ENCODE data around the gene POLRMT. TPM values are rescaled to one million over a fixed set of nuclear protein-coding genes. Genes with fewer than 3 reads are reported as not detected.

The POLRMT gene
- total and polyA plus RNA-seq, 4 donors: 10.1 to 76.6 (median 26.6) TPM

GRCh38 chr19:571566-571974 is 61.8 kb downstream of the POLRMT start:
- H3K27me3 ChIP-seq (ENCODE audit: control insufficient read depth in 1 of 2, insufficient read depth in 2 of 2, low read length in 1 of 2): no peaks in the 10 kb centered on the region
- intact Hi-C loops (cut with DNase I): no loop called here
- ATAC-seq (ENCODE audit: low FRiP score) (no peak), DNase-seq (no peak)
- H3K4me3 ChIP-seq (ENCODE audit: low read length in 2 of 2): peak overlapping the region; percentile 55 to 66
- WGBS, 2 donors: 0 to 1% methylated on average over 14 of the region's 14 CpGs
- H3K27ac ChIP-seq (ENCODE audit: low read depth in 1 of 2, low read length in 2 of 2): no peak overlapping the region
- H3K9me3 ChIP-seq (ENCODE audit: control insufficient read depth, low read length): no peaks in the 10 kb centered on the region
- peaks cover 0 to 3% of the 10 kb centered on the region in 2 donors for H3K4me1 ChIP-seq (ENCODE audit: control insufficient read depth in 1 of 2, insufficient read depth in 2 of 2, low read length in 2 of 2)
- no peaks in the 10 kb centered on the region for H3K36me3 ChIP-seq (ENCODE audit: control insufficient read depth in 1 of 2, insufficient read depth in 2 of 2, low read length in 1 of 2)

GRCh38 chr19:570937-571565 is 62.3 kb downstream of the POLRMT start:
- ATAC-seq (ENCODE audit: low FRiP score): no peak
- Histone ChIP-seq H3K27me3 (ENCODE audit: control insufficient read depth in 1 of 2, insufficient read depth in 2 of 2, low read length in 1 of 2) (no peaks in the 10 kb centered on the region), H3K4me3 (ENCODE audit: low read length in 2 of 2) (peak overlapping the region in 1 of 2 donors; percentile 55), H3K36me3 (ENCODE audit: control insufficient read depth in 1 of 2, insufficient read depth in 2 of 2, low read length in 1 of 2) (no peaks in the 10 kb centered on the region), H3K4me1 (ENCODE audit: control insufficient read depth in 1 of 2, insufficient read depth in 2 of 2, low read length in 2 of 2) (peaks cover 0 to 3% of the 10 kb centered on the region in 2 donors), H3K9me3 (ENCODE audit: control insufficient read depth, low read length) (no peaks in the 10 kb centered on the region), H3K27ac (ENCODE audit: low read depth in 1 of 2, low read length in 2 of 2) (no peak overlapping the region)
- intact Hi-C loops (cut with DNase I): no loop called here
- 5 to 6% methylated on average over 45 of the region's 45 CpGs for WGBS, 2 donors
- peak; percentile 69 to 76 for DNase-seq

GRCh38 chr19:570251-570686 is 63.1 kb downstream of the POLRMT start:
- intact Hi-C loops (cut with DNase I): no loop called here
- Histone ChIP-seq H3K27me3 (ENCODE audit: control insufficient read depth in 1 of 2, insufficient read depth in 2 of 2, low read length in 1 of 2) (no peaks in the 10 kb centered on the region), H3K4me3 (ENCODE audit: low read length in 2 of 2) (no peak overlapping the region), H3K4me1 (ENCODE audit: control insufficient read depth in 1 of 2, insufficient read depth in 2 of 2, low read length in 2 of 2) (peaks cover 0 to 3% of the 10 kb centered on the region in 2 donors), H3K9me3 (ENCODE audit: control insufficient read depth, low read length) (no peaks in the 10 kb centered on the region), H3K36me3 (ENCODE audit: control insufficient read depth in 1 of 2, insufficient read depth in 2 of 2, low read length in 1 of 2) (no peaks in the 10 kb centered on the region), H3K27ac (ENCODE audit: low read depth in 1 of 2, low read length in 2 of 2) (no peak overlapping the region)
- ATAC-seq (ENCODE audit: low FRiP score): no peak
- DNase-seq: no peak
- 90 to 96% methylated on average over 18 of the region's 25 CpGs for WGBS, 2 donors

- Histone ChIP-seq H3K4me1 (ENCODE audit: control insufficient read depth in 1 of 2, insufficient read depth in 2 of 2, low read length in 2 of 2) (no peaks in the 10 kb centered on the region), H3K27me3 (ENCODE audit: control insufficient read depth in 1 of 2, insufficient read depth in 2 of 2, low read length in 1 of 2) (no peaks in the 10 kb centered on the region), H3K27ac (ENCODE audit: low read depth in 1 of 2, low read length in 2 of 2) (no peak overlapping the region), H3K36me3 (ENCODE audit: control insufficient read depth in 1 of 2, insufficient read depth in 2 of 2, low read length in 1 of 2) (no peaks in the 10 kb centered on the region), H3K4me3 (ENCODE audit: low read length in 2 of 2) (no peak overlapping the region), H3K9me3 (ENCODE audit: control insufficient read depth, low read length) (no peaks in the 10 kb centered on the region)
- intact Hi-C loops (cut with DNase I): no loop called here
- DNase-seq (no peak), ATAC-seq (ENCODE audit: low FRiP score) (no peak)
- WGBS, 2 donors: 91 to 92% methylated on average over 22 of the region's 22 CpGs
These were observed 65.9 kb downstream of the POLRMT start for GRCh38 chr19:567296-567900.

Other genes starting within 250 kb of the POLRMT start
- gene C2CD4C, start 224.4 kb downstream of the POLRMT start, total RNA-seq: 1 to 10 TPM in 1 of 2 donors, under 1 TPM in 1; 0.88 to 1.1 TPM
- not detected for gene C2CD4C, start 224.4 kb downstream of the POLRMT start, polyA plus RNA-seq
- gene SHC2, start 172.5 kb downstream of the POLRMT start, total RNA-seq: 10 to 100 TPM in 1 of 2 donors, 1 to 10 TPM in 1; 9.7 to 31.4 TPM
- gene SHC2, start 172.5 kb downstream of the POLRMT start, polyA plus RNA-seq: 10 to 100 TPM in 1 of 2 donors, 1 to 10 TPM in 1; 7.3 to 10.9 TPM
- under 1 TPM in 1 of 2 donors, not detected in 1; 0.63 TPM for gene MADCAM1, start 137.1 kb downstream of the POLRMT start, total RNA-seq
- 1 to 10 TPM in 1 of 2 donors, under 1 TPM in 1; 0.50 to 1.4 TPM for gene MADCAM1, start 137.1 kb downstream of the POLRMT start, polyA plus RNA-seq
- gene TPGS1, start 126.0 kb downstream of the POLRMT start, total RNA-seq: 10 to 100 TPM; 19.2 to 20.2 TPM
- gene TPGS1, start 126.0 kb downstream of the POLRMT start, polyA plus RNA-seq: 10 to 100 TPM; 17.4 to 33.0 TPM
- gene CDC34, start 101.8 kb downstream of the POLRMT start, total RNA-seq: 10 to 100 TPM; 39.6 to 46.4 TPM
- 10 to 100 TPM; 27.5 to 79.1 TPM for gene CDC34, start 101.8 kb downstream of the POLRMT start, polyA plus RNA-seq
- gene GZMM, start 89.5 kb downstream of the POLRMT start, total RNA-seq: under 1 TPM; 0.54 to 0.75 TPM
- gene GZMM, start 89.5 kb downstream of the POLRMT start, polyA plus RNA-seq: 1 to 10 TPM in 1 of 2 donors, not detected in 1; 2.8 TPM
- 100 to 1,000 TPM; 264 to 281 TPM for gene BSG, start 60.9 kb downstream of the POLRMT start, total RNA-seq
- gene BSG, start 60.9 kb downstream of the POLRMT start, polyA plus RNA-seq: 100 to 1,000 TPM; 239 to 436 TPM
- gene HCN2, start 43.7 kb downstream of the POLRMT start, total RNA-seq: under 1 TPM; 0.19 to 0.30 TPM
- under 1 TPM; 0.08 to 0.13 TPM for gene HCN2, start 43.7 kb downstream of the POLRMT start, polyA plus RNA-seq
- gene FGF22, start 6.3 kb upstream of the POLRMT start, total RNA-seq: under 1 TPM; 0.36 to 0.45 TPM
- gene FGF22, start 6.3 kb upstream of the POLRMT start, polyA plus RNA-seq: 1 to 10 TPM in 1 of 2 donors, under 1 TPM in 1; 0.63 to 4.8 TPM
- 10 to 100 TPM; 26.7 to 26.9 TPM for gene RNF126, start 29.7 kb upstream of the POLRMT start, total RNA-seq
- gene RNF126, start 29.7 kb upstream of the POLRMT start, polyA plus RNA-seq: 10 to 100 TPM; 18.3 to 38.5 TPM
- 100 to 1,000 TPM; 116 to 134 TPM for gene FSTL3, start 42.9 kb upstream of the POLRMT start, total RNA-seq
- gene FSTL3, start 42.9 kb upstream of the POLRMT start, polyA plus RNA-seq: 10 to 100 TPM; 40.6 to 80.1 TPM
- gene PRSS57, start 61.9 kb upstream of the POLRMT start, total RNA-seq: not detected
- not detected for gene PRSS57, start 61.9 kb upstream of the POLRMT start, polyA plus RNA-seq
- gene PALM, start 75.4 kb upstream of the POLRMT start, total RNA-seq: 10 to 100 TPM; 27.5 to 75.1 TPM
- gene PALM, start 75.4 kb upstream of the POLRMT start, polyA plus RNA-seq: 1 to 10 TPM in 1 of 2 donors, under 1 TPM in 1; 0.59 to 2.5 TPM
- gene MISP, start 117.6 kb upstream of the POLRMT start, total RNA-seq: under 1 TPM in 1 of 2 donors, not detected in 1; 0.12 TPM
- gene MISP, start 117.6 kb upstream of the POLRMT start, polyA plus RNA-seq: 10 to 100 TPM in 1 of 2 donors, 1 to 10 TPM in 1; 1.0 to 53.3 TPM
- 100 to 1,000 TPM; 192 to 218 TPM for gene PTBP1, start 163.9 kb upstream of the POLRMT start, total RNA-seq
- 10 to 100 TPM; 46.7 to 90.4 TPM for gene PTBP1, start 163.9 kb upstream of the POLRMT start, polyA plus RNA-seq
- gene PLPPR3, start 188.4 kb upstream of the POLRMT start, total RNA-seq: not detected
- gene PLPPR3, start 188.4 kb upstream of the POLRMT start, polyA plus RNA-seq: not detected
- gene AZU1, start 194.3 kb upstream of the POLRMT start, total RNA-seq: under 1 TPM in 1 of 2 donors, not detected in 1; 0.72 TPM
- under 1 TPM in 1 of 2 donors, not detected in 1; 0.49 TPM for gene AZU1, start 194.3 kb upstream of the POLRMT start, polyA plus RNA-seq
- gene PRTN3, start 207.5 kb upstream of the POLRMT start, total RNA-seq: not detected
- gene PRTN3, start 207.5 kb upstream of the POLRMT start, polyA plus RNA-seq: not detected
- gene ELANE, start 218.8 kb upstream of the POLRMT start, total RNA-seq: 1 to 10 TPM in 1 of 2 donors, not detected in 1; 2.0 TPM
- not detected for gene ELANE, start 218.8 kb upstream of the POLRMT start, polyA plus RNA-seq
- gene CFD, start 226.1 kb upstream of the POLRMT start, total RNA-seq: 100 to 1,000 TPM; 104 to 354 TPM
- 10 to 100 TPM in 1 of 2 donors, 1 to 10 TPM in 1; 3.3 to 23.9 TPM for gene CFD, start 226.1 kb upstream of the POLRMT start, polyA plus RNA-seq